ENCODE data around the gene PADI6. TPM values are rescaled to one million over a fixed set of nuclear protein-coding genes. Genes with fewer than 3 reads are reported as not detected.
A peak's percentile ranks its signal among the peaks of the same experiment; 100 is the strongest.

The PADI6 gene
- polyA plus RNA-seq, 3 donors = not detected

DNA sequence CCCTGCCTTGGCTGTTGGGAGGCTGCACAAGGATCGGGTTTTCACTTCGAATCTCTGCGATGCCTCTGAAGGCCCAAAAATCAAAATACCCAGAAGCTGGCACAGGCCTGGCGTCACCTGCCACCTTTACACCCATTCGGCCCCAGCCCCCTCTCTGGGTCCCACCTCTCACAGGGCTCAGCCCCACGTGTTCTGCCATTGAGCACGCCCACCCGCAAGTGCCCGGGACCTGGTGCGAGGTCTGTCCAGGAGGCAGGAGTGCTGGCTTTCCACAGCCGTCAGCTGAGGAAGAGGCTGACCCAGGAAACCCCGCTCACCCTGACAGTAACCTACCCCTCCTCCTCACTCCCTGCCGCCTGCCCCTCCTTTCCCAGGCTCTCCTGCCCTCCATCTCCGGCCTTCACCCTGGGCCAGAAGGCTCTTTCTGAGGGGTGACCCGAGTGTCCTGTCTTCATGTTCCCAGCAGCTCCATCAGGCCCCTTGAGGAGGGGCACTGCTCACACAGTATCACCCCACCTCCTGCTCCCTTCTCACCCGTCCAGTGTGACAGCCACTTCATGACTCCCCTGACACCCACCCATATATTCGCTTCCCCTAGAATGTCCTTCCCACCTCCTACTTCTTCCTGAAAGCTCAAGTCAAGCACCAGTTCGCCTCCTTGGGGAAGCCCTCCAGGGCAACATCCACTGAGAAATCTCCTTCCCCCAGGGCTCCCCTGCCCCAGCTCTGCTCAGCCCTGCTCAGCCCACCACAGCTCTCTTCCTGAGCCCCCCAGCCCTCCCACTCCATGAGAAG lies 54.0 kb downstream of the PADI6 start:
- no peak for DNase-seq (ENCODE audit: extremely low read depth in 1 of 11, low read depth in 9 of 11, low spot score in 4 of 11)

GRCh38 chr1:17427696-17428660 lies 56.0 kb downstream of the PADI6 start:
- DNase-seq (ENCODE audit: extremely low read depth in 1 of 11, low read depth in 9 of 11, low spot score in 4 of 11) = no peak

GRCh38 chr1:17429183-17429582 lies 57.2 kb downstream of the PADI6 start:
- DNase-seq (ENCODE audit: extremely low read depth in 1 of 11, low read depth in 9 of 11, low spot score in 4 of 11) = no peak

DNA sequence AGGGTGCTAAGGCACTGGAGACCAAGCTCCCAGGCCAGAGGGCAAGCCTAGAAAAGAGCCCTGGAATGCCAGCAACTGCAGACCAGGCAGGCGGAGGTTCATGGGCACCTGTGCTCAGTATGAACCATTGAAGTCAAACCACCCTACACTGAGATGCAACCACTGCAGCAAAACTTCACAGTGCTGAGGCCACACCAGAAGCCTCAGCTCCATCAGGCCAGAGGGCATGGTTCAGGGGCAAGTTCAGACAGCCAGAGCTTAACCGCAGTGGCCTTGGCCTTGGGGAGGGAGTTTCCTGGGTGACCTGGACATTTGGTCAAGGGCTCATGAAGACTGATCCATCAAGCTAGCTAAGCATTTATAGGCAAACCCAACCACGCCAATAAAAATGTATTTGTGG lies 60.4 kb downstream of the PADI6 start:
- DNase-seq (ENCODE audit: extremely low read depth in 1 of 11, low read depth in 9 of 11, low spot score in 4 of 11) = no peak

DNA sequence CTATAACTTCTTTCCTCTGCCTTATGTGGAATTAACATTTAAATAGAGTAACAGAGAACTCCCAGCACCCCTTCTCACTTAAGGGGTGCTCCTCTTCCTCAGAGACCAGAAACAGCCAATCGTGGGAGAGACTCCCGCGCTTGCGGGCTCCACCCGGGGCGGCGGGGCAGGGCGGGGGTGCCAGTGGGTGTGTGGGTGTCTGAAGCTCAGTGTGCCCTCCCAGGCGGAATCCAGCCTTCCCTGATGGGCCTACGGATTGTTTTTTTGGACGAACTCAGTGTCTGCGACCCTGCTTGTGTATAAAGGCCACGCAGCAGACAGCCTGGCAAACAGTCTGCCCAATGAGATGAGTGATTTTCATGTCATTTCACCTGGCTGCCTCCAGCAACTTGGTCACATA lies 61.3 kb downstream of the PADI6 start:
- DNase-seq (ENCODE audit: extremely low read depth in 1 of 11, low read depth in 9 of 11, low spot score in 4 of 11) = no peak

DNA sequence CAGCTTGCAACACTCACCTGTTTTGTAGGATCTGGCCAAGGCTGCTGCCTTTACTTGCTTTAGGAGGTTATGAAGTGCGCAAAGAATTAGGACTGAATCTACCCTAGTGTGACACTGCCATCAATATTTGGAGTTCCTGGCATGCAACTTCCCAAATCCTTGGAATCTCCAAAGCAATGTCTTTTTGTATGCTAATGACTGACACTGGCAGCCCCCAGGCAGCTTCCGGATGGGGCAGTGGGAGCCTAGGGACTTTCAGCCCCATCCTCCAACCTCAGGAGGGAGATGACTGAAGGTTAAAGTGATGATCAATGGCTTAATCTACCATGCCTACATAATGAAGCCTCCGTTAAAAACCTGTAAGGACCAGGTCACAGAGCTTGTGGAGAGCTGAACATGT lies 62.0 kb downstream of the PADI6 start:
- DNase-seq (ENCODE audit: extremely low read depth in 1 of 11, low read depth in 9 of 11, low spot score in 4 of 11) = no peak

- DNase-seq (ENCODE audit: extremely low read depth in 1 of 11, low read depth in 9 of 11, low spot score in 4 of 11) = no peak
Measured at GRCh38 chr1:17434601-17435000, 62.6 kb downstream of the PADI6 start.

GRCh38 chr1:17436380-17437174 lies 64.6 kb downstream of the PADI6 start:
- no peak for DNase-seq (ENCODE audit: extremely low read depth in 1 of 11, low read depth in 9 of 11, low spot score in 4 of 11)

DNA sequence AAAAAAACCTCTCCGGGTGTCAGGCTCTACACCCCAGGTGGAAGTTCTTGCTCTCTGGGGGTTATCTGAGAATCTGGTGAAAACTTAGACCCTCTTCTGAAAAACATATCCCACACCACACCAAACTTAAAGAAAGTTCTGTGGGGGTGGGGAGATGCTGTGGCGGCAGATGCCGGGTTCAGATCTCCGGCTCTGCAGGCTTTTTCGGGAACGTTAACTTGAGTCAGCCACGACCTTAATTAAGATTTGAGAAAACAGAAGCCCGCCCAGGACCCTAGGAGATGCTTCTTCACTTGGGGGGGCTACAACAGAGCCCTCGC lies 65.2 kb downstream of the PADI6 start:
- no peak for DNase-seq (ENCODE audit: extremely low read depth in 1 of 11, low read depth in 9 of 11, low spot score in 4 of 11)

GRCh38 chr1:17437580-17438317 lies 65.8 kb downstream of the PADI6 start:
- DNase-seq (ENCODE audit: extremely low read depth in 1 of 11, low read depth in 9 of 11, low spot score in 4 of 11) = peak in 5 of 11 donors; percentile 24 to 53 (median 40)

DNA sequence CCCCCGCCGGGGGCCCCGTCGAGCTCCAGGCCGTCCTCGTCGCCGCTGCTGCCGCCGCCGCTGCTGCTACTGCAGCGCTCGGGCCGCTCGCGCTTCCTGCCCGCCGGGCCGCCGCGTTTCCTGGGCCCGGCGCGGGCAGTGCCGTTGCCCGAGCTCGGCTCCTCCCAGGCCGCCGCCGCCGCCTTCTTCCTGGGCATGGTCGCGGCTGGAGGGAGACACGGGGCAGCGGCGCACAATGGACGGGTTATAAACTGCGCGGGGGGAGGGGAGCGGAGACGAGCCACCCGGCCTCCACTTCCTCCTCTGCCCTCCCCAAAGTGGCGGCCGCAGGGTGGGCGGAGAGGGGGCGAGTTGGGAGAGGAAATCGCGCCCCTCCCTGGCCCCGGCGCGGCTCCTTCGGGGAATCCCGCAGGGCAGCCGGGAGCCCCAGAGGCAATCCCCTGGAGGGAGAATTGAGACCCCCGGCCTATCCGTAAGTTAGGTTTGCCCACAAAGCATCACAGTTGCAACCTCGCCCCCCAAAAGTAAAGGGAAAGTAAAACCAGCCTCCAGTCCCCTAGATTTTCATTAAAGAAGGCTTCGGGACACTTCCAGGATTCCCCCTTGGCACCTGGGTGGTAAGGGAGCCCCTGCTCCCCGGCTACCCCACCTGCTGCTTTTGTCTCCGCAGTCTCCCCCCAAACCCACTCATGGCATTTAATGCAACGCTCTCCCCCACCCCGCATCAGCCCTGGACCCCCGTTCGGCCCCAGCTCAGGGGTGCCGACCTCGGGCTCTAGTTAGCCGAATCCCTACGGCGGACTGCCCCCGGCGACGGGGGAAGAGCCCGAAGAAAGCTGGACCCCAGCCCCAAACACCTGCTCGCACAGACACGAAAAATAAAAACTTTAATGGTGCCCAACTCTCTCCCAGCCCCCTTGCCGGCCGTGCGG lies 66.6 kb downstream of the PADI6 start:
- peak in 5 of 11 donors; percentile 20 to 67 (median 44) for DNase-seq (ENCODE audit: extremely low read depth in 1 of 11, low read depth in 9 of 11, low spot score in 4 of 11)

DNA sequence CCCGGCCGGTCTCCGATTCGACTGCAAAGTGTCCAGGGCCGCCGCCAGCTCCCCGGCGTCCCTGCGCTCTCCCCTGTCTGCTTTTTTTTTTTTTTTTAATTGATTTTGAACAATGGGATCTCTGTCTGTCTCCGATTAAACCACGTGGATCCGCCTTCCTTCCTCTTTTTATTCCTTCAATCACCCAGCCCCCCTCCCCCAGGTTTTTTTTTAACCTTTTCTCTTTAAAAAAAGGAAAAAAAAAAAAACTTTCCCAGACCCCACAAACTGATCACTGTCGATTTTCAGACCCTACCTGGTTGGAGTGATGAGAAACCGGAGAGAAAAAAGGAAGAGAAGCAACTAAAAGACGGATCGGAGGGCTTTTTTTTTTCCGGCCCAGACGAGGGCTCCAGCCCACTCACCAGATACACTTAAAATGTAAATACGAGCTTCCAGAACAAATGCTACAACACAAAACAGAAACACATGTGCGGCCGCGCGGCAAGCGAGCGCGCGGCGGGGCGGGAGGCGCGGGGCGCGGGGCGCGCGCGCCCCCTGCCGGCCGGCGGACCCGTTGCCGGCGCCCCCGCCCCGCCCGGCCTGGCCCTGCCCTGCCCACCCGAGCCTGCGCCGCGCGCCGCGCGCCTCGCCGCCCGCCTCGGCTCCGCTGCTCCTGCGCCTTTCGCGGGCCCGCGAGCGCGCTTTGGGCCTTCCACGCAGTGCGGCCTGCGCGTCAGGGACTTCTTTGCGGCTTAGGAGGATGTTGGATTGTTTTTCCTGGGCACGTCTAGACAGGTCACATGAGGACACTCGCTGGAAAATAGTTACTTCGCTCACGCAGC lies 67.5 kb downstream of the PADI6 start, which contains the start of gene RCC2:
Gene RCC2, minus strand, starts transcription at position 428 of the 824 bp plus-strand sequence. CDS start 1,163 bp downstream, outside the sequence.
- peak in 6 of 11 donors; percentile 46 to 75 (median 56) for DNase-seq (ENCODE audit: extremely low read depth in 1 of 11, low read depth in 9 of 11, low spot score in 4 of 11)

DNA sequence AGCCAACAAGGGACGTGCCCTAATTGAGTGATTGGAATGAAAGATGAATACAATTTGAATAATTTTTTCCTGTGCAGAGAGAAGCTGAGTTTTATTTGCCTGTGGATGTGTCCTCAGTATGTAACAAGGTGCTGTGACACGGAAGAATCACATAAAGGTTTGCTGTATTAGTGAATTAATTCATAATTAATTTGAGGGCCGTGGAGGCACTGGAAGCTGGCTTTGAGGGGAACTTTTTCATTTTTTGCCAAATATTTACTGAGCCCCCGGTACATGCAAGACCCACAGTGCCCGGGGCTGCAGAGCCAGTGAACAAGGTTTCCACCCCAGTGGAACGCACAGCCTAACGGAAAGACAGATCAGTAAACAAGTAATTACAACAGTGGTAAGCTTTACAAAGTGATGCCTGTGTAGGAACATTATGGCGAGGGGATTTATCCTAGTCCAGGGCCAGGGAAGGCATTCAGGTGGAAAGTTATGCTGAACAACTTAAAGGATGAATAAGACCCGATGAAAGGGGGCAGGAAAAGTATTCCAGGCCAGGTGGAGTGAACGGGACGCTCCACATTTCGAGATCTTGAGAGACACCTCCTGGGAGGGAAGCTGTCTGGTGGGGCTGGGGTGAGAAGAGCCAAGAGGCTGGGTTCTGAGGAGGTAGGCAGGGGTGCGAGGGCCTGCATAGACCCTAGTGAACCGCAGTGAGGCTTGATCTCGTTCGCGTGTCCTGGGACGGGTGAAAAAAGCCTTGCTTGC lies 68.3 kb downstream of the PADI6 start:
- no peak for DNase-seq (ENCODE audit: extremely low read depth in 1 of 11, low read depth in 9 of 11, low spot score in 4 of 11)

DNA sequence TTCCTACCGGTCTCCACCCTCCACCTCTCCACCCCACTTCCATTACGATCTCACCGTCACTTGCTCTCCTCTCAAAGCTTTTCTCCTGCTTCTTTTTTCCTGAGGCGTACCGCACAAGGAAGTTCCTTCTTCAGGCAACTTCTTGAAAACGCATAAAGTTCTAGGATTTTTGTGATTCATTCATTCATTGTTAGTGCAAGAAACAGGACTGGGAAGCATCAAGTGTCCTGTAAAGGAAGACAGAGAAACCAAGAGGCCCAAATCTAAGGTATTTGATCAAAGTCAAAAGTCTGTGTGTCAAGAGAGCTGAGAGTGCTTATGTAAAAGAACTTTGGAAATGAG lies 68.8 kb downstream of the PADI6 start:
- no peak for DNase-seq (ENCODE audit: extremely low read depth in 1 of 11, low read depth in 9 of 11, low spot score in 4 of 11)

- no peak for DNase-seq (ENCODE audit: extremely low read depth in 1 of 11, low read depth in 9 of 11, low spot score in 4 of 11)
Measured at GRCh38 chr1:17441265-17441992, 69.4 kb downstream of the PADI6 start.

GRCh38 chr1:17441993-17442357 lies 70.0 kb downstream of the PADI6 start:
- no peak for DNase-seq (ENCODE audit: extremely low read depth in 1 of 11, low read depth in 9 of 11, low spot score in 4 of 11)

Data from renal cortex interstitium (tissue), 11 donors.